Naive thymus-derived CD4-positive, alpha-beta T cell (primary cell): ENCODE measurements around the gene CEP72. TPM values are rescaled to one million over a fixed set of nuclear protein-coding genes. Genes with fewer than 3 reads are reported as not detected.
"Not testable (repeated sequence)": the region's sequence is repeated elsewhere in the genome, so short reads cannot be mapped to it uniquely, and the experiment has no call there.

Experiments
- ATAC-seq: fragments of 150-1000 bp; cut with Tn5 transposase; 2 replicates; pipeline ENCODE4 v1.10.0; 2021; ENCODE audit warnings: mild to moderate bottlenecking, moderate library complexity
- CTCF ChIA-PET: fragments of 350-600 bp; sonication (Branson Sonifier 250); formaldehyde crosslinking; loops from one replicate; lab custom pipeline; 2021; ENCODE audit warnings: antibody characterized with exemption; lab: Charles Lee
- POLR2A ChIA-PET: fragments of 350-600 bp; sonication (Branson Sonifier 250); formaldehyde crosslinking; loops from one replicate; lab custom pipeline; 2021; ENCODE audit warnings: antibody characterized with exemption, inconsistent platforms; lab: Charles Lee
- DNase-seq, 9 donors: peaks; one replicate each; pipeline versions ENCODE4 v3.0.0 to v3.0.0-alpha.2; 2020 to 2022; ENCODE audit warnings: mixed read lengths in 1 of 9
- H3K27ac ChIP-seq: one replicate; pipeline ENCODE4 v1.7.0; 2013; ENCODE audit warnings: mild to moderate bottlenecking, low read depth, low read length, moderate library complexity
- H3K27me3 ChIP-seq, 2 donors: one replicate each; pipeline ENCODE4 v1.7.0; 2013; ENCODE audit warnings: low read length in 2 of 2, mild to moderate bottlenecking in 2 of 2, moderate library complexity in 2 of 2; ENCODE audit not compliant: control insufficient read depth in 2 of 2, insufficient read depth in 2 of 2
- H3K36me3 ChIP-seq, 3 experiments: 1 replicate in 2 of 3; 2 replicates in 1 of 3; pipeline ENCODE4 v1.7.0; 2013; ENCODE audit warnings: low read length in 3 of 3, mild to moderate bottlenecking in 3 of 3, moderate library complexity in 1 of 3; ENCODE audit not compliant: insufficient read depth in 3 of 3, control insufficient read depth in 2 of 3
- H3K4me1 ChIP-seq, 2 donors: one replicate each; pipeline ENCODE4 v1.7.0; 2013; ENCODE audit warnings: low read length in 2 of 2, mild to moderate bottlenecking in 2 of 2, moderate library complexity in 1 of 2; ENCODE audit not compliant: control insufficient read depth in 2 of 2, insufficient read depth in 2 of 2
- H3K4me3 ChIP-seq: 2 replicates; pipeline ENCODE4 v1.7.0; 2013; ENCODE audit warnings: mild to moderate bottlenecking, low read length
- H3K9me3 ChIP-seq, 3 experiments: 1 replicate in 2 of 3; 2 replicates in 1 of 3; pipeline ENCODE4 v1.7.0; 2013; ENCODE audit warnings: low read length in 3 of 3; ENCODE audit not compliant: control insufficient read depth in 2 of 3
- H3K27ac Mint-ChIP-seq, 9 donors: one replicate each; pipeline ENCODE4 v1.8.0; 2020 to 2022; ENCODE audit warnings: mixed read lengths in 9 of 9, mild to moderate bottlenecking in 8 of 9, moderate library complexity in 5 of 9, inconsistent platforms in 2 of 9
- H3K27me3 Mint-ChIP-seq, 5 donors: one replicate each; pipeline ENCODE4 v1.8.0; 2021 to 2022; ENCODE audit warnings: mixed read lengths in 5 of 5, mild to moderate bottlenecking in 1 of 5
- H3K36me3 Mint-ChIP-seq, 5 donors: one replicate each; pipeline ENCODE4 v1.8.0; 2020 to 2022; ENCODE audit warnings: mixed read lengths in 5 of 5, mild to moderate bottlenecking in 3 of 5, inconsistent platforms in 1 of 5
- H3K4me1 Mint-ChIP-seq, 7 donors: one replicate each; pipeline ENCODE4 v1.8.0; 2020 to 2022; ENCODE audit warnings: mixed read lengths in 7 of 7, mild to moderate bottlenecking in 3 of 7, inconsistent platforms in 1 of 7
- H3K4me3 Mint-ChIP-seq, 10 donors: one replicate each; pipeline ENCODE4 v1.8.0; 2020 to 2022; ENCODE audit warnings: mild to moderate bottlenecking in 10 of 10, mixed read lengths in 10 of 10, moderate library complexity in 6 of 10, inconsistent platforms in 2 of 10
- H3K9me3 Mint-ChIP-seq, 11 donors: one replicate each; pipeline ENCODE4 v1.8.0; 2020 to 2022; ENCODE audit warnings: mixed read lengths in 11 of 11, mild to moderate bottlenecking in 4 of 11, inconsistent platforms in 1 of 11, moderate library complexity in 1 of 11
- intact Hi-C, 2 donors: fragments of 100-400 bp; cut with micrococcal nuclease; formaldehyde crosslinking; loops; one replicate each; pipeline ENCODE4 v1.15.1; 2023
- polyA plus RNA-seq, 2 donors: library from polyadenylated mRNA; unstranded; fragments of 300-500 nt; fragmentation: Illumina TruSeq; gene quantifications; one replicate each; pipeline ENCODE4 v1.2.3, GENCODE V29; 2021
- total RNA-seq, 6 experiments: library from RNA in 5 of 6; stranded (reverse) in 5 of 6; gene quantifications; 1 replicate in 5 of 6; 2 replicates in 1 of 6; pipeline ENCODE4 v1.2.3 and lab custom pipeline; 2021 to 2026

The CEP72 gene
- total and polyA plus RNA-seq, 7 experiments from 2014 or later: 6.0 to 33.8 (median 16.4) TPM

GRCh38 chr5:683551-684481 is 71.7 kb downstream of the CEP72 start:
- Histone ChIP-seq H3K27me3 (no peaks in the 10 kb centered on the region), H3K4me1 (no peaks in the 10 kb centered on the region), H3K9me3 (no peaks in the 10 kb centered on the region), H3K4me3 (no peak overlapping the region), H3K36me3 (no peaks in the 10 kb centered on the region), H3K27ac (no peak overlapping the region)
- DNase-seq: peak in 1 of 9 donors; percentile 17
- no peaks in the 10 kb centered on the region for H3K9me3 Mint-ChIP-seq
- H3K36me3 Mint-ChIP-seq: no peaks in the 10 kb centered on the region
- no peaks in the 10 kb centered on the region for H3K4me1 Mint-ChIP-seq
- H3K27me3 Mint-ChIP-seq: peaks cover 0 to 9% (median 0%) of the 10 kb centered on the region in 5 donors
- no peak overlapping the region for H3K27ac Mint-ChIP-seq
- H3K4me3 Mint-ChIP-seq: no peak overlapping the region
- ATAC-seq: no peak
- CTCF ChIA-PET: no interaction called here
- intact Hi-C loops: no loop called here
- POLR2A ChIA-PET: interaction anchor here (0.7 kb wide), 1 partner anchor 77 kb away, joined by 3 read pairs; no protein-coding TSS in a partner anchor

GRCh38 chr5:684751-685216 is 72.6 kb downstream of the CEP72 start:
- DNase-seq (no peak), ATAC-seq (no peak)
- H3K4me3 Mint-ChIP-seq: no peak overlapping the region
- intact Hi-C loops: no loop called here
- Histone ChIP-seq H3K4me1 (no peaks in the 10 kb centered on the region), H3K27me3 (no peaks in the 10 kb centered on the region), H3K36me3 (no peaks in the 10 kb centered on the region), H3K9me3 (no peaks in the 10 kb centered on the region), H3K27ac (no peak overlapping the region), H3K4me3 (no peak overlapping the region)
- H3K36me3 Mint-ChIP-seq: no peaks in the 10 kb centered on the region
- H3K27ac Mint-ChIP-seq: no peak overlapping the region
- POLR2A ChIA-PET: interaction anchor here (0.7 kb wide), 1 partner anchor 76 kb away, joined by 3 read pairs; no protein-coding TSS in a partner anchor
- H3K9me3 Mint-ChIP-seq: no peaks in the 10 kb centered on the region
- peaks cover 0 to 9% (median 0%) of the 10 kb centered on the region in 5 donors for H3K27me3 Mint-ChIP-seq
- H3K4me1 Mint-ChIP-seq: no peaks in the 10 kb centered on the region
- CTCF ChIA-PET: no interaction called here

GRCh38 chr5:685262-686171 is 73.4 kb downstream of the CEP72 start:
- Mint-ChIP-seq H3K27me3 (peaks cover 0 to 9% (median 0%) of the 10 kb centered on the region in 5 donors), H3K9me3 (no peaks in the 10 kb centered on the region), H3K4me3 (no peak overlapping the region), H3K27ac (no peak overlapping the region), H3K4me1 (no peaks in the 10 kb centered on the region), H3K36me3 (no peaks in the 10 kb centered on the region)
- no peak overlapping the region for H3K27ac ChIP-seq
- no peaks in the 10 kb centered on the region for H3K9me3 ChIP-seq
- no peak overlapping the region for H3K4me3 ChIP-seq
- ChIA-PET POLR2A (no interaction called here), CTCF (no interaction called here)
- DNase-seq: peak in 1 of 9 donors; percentile 20
- H3K27me3 ChIP-seq: no peaks in the 10 kb centered on the region
- no peaks in the 10 kb centered on the region for H3K36me3 ChIP-seq
- intact Hi-C loops: no loop called here
- no peak for ATAC-seq
- no peaks in the 10 kb centered on the region for H3K4me1 ChIP-seq

GRCh38 chr5:686172-686523 is 74.0 kb downstream of the CEP72 start:
- CTCF ChIA-PET, POLR2A ChIA-PET: not testable (repeated sequence)

GRCh38 chr5:686936-687335 is 74.8 kb downstream of the CEP72 start:
- intact Hi-C loops, DNase-seq, H3K27ac Mint-ChIP-seq: not testable (repeated sequence)

More at GRCh38 chr5:686172-686523, 74.0 kb downstream of the CEP72 start:
- intact Hi-C loops, H3K4me1 ChIP-seq, H3K27ac ChIP-seq, H3K4me3 Mint-ChIP-seq, H3K27me3 ChIP-seq, H3K36me3 Mint-ChIP-seq, H3K4me1 Mint-ChIP-seq, H3K27ac Mint-ChIP-seq, ATAC-seq, H3K9me3 ChIP-seq, H3K36me3 ChIP-seq, H3K4me3 ChIP-seq, DNase-seq, H3K9me3 Mint-ChIP-seq, H3K27me3 Mint-ChIP-seq: not testable (repeated sequence)

GRCh38 chr5:688348-689010 is 76.3 kb downstream of the CEP72 start:
- intact Hi-C loops, H3K27ac ChIP-seq, H3K36me3 Mint-ChIP-seq, H3K9me3 Mint-ChIP-seq, H3K4me3 Mint-ChIP-seq, H3K4me1 ChIP-seq, H3K9me3 ChIP-seq, H3K27me3 Mint-ChIP-seq, H3K27me3 ChIP-seq, H3K36me3 ChIP-seq, ATAC-seq, CTCF ChIA-PET, H3K4me3 ChIP-seq, DNase-seq, H3K27ac Mint-ChIP-seq, H3K4me1 Mint-ChIP-seq, POLR2A ChIA-PET: not testable (repeated sequence)

More at GRCh38 chr5:686936-687335, 74.8 kb downstream of the CEP72 start:
- CTCF ChIA-PET, H3K36me3 Mint-ChIP-seq, H3K27ac ChIP-seq, H3K36me3 ChIP-seq, H3K27me3 Mint-ChIP-seq, H3K4me1 ChIP-seq, ATAC-seq, H3K4me3 ChIP-seq, H3K9me3 ChIP-seq, H3K4me3 Mint-ChIP-seq, H3K27me3 ChIP-seq, POLR2A ChIA-PET, H3K9me3 Mint-ChIP-seq, H3K4me1 Mint-ChIP-seq: not testable (repeated sequence)
